Tibial artery (tissue), 4 donors: Measurements from ENCODE around the gene RELCH.

ENCODE experiments used
- DNase-seq, 2 donors: peaks; one replicate each; pipeline ENCODE4 v3.0.0-alpha.2; 2019
- H3K27ac ChIP-seq, 2 donors: fragments of 200-600 bp; sonication (generic) in 1 of 2; 1 replicate in 1 of 2; 2 replicates in 1 of 2; pipeline ENCODE4 v1.5.1; 2018 to 2019; ENCODE audit warnings: mild to moderate bottlenecking in 1 of 2
- H3K27me3 ChIP-seq, 2 donors: fragments of 200-600 bp; sonication (generic) in 1 of 2; one replicate each; pipeline versions ENCODE4 v1.5.1 to v1.6.0; 2016 to 2019
- H3K36me3 ChIP-seq, 3 donors: fragments of 200-600 bp; sonication (generic) in 2 of 3; one replicate each; pipeline ENCODE4 v1.5.1; 2016 to 2019; ENCODE audit warnings: mild to moderate bottlenecking in 2 of 3
- H3K4me1 ChIP-seq, 4 donors: fragments of 200-600 bp; sonication (generic) in 2 of 4; 1 replicate in 3 of 4; 2 replicates in 1 of 4; pipeline ENCODE4 v1.5.1; 2016 to 2019
- H3K4me3 ChIP-seq, 2 donors: fragments of 200-600 bp; sonication (generic) in 1 of 2; 1 replicate in 1 of 2; 2 replicates in 1 of 2; pipeline ENCODE4 v1.5.1; 2018 to 2019; ENCODE audit warnings: mild to moderate bottlenecking in 2 of 2
- H3K9me3 ChIP-seq, 3 donors: fragments of 200-600 bp; sonication (generic) in 1 of 3; one replicate each; pipeline ENCODE4 v1.5.1; 2016 to 2019
- intact Hi-C: fragments of 100-400 bp; cut with DNase I; formaldehyde crosslinking; loops from one replicate; pipeline ENCODE4 v1.15.0; 2023; ENCODE audit warnings: low total_unique reads
- TF ChIP-seq, protein P1 (sequence below), 2 experiments: fragments of 200-600 bp in 1 of 2; fragments of 450-650 bp in 1 of 2; IDR thresholded peaks; one replicate each; pipeline ENCODE4 v1.5.1; 2017 to 2019; ENCODE audit warnings: antibody characterized with exemption in 2 of 2, mild to moderate bottlenecking in 1 of 2, moderate library complexity in 1 of 2

The RELCH gene

DNA sequence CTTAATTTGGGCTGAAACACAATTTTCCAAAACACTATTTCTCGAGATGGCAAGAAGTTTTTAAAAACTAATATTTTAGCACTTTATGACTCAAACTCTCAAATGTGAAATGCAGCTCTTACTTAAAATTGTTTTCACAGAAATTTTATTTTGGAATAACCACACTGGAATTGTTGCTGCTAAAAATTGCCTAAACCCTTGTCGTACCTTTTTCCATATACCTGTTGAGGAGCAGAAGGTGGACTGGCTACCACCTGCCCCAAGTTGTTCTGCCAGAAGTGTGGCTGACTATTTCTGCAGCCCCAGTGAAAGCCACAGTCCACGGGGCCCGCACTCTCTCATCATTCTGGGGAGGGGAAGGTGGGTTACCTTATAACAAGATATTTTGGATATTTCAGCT, 161.4 kb downstream of the RELCH start:
- no peak for DNase-seq
- Histone ChIP-seq H3K4me1 (no peaks in the 10 kb centered on the region), H3K36me3 (no peaks in the 10 kb centered on the region), H3K4me3 (no peak overlapping the region), H3K9me3 (no peaks in the 10 kb centered on the region), H3K27ac (no peak overlapping the region), H3K27me3 (no peaks in the 10 kb centered on the region)
- intact Hi-C loops, result no loop called here
- TF ChIP-seq, protein P1, sequence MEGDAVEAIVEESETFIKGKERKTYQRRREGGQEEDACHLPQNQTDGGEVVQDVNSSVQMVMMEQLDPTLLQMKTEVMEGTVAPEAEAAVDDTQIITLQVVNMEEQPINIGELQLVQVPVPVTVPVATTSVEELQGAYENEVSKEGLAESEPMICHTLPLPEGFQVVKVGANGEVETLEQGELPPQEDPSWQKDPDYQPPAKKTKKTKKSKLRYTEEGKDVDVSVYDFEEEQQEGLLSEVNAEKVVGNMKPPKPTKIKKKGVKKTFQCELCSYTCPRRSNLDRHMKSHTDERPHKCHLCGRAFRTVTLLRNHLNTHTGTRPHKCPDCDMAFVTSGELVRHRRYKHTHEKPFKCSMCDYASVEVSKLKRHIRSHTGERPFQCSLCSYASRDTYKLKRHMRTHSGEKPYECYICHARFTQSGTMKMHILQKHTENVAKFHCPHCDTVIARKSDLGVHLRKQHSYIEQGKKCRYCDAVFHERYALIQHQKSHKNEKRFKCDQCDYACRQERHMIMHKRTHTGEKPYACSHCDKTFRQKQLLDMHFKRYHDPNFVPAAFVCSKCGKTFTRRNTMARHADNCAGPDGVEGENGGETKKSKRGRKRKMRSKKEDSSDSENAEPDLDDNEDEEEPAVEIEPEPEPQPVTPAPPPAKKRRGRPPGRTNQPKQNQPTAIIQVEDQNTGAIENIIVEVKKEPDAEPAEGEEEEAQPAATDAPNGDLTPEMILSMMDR (IDR thresholded peaks at IDR 0.05), result no peak

DNA sequence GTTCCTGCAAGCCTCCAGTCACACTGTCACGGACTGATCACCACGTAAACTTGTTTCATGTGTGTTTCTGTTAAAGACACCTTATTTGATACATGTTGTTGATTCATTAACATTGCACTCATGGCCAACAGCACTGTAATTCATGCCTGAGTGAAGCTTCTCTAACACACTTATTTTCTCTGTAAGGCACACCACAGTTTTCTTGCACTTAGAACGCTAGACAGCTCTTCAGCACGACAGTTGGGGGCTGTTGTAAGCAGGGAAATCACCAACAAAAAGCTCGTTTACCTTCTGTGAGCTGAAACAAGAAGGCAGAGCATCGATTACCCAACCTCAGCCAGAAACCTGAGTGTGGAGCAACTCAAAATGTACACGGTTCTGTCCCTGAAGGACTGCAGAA, 166.1 kb downstream of the RELCH start:
- intact Hi-C loops, result no loop called here
- TF ChIP-seq, protein P1 (IDR thresholded peaks at IDR 0.05), result no peak
- Histone ChIP-seq H3K9me3 (no peaks in the 10 kb centered on the region), H3K4me3 (no peak overlapping the region), H3K36me3 (no peaks in the 10 kb centered on the region), H3K27me3 (no peaks in the 10 kb centered on the region), H3K4me1 (no peaks in the 10 kb centered on the region), H3K27ac (no peak overlapping the region)
- no peak for DNase-seq

DNA sequence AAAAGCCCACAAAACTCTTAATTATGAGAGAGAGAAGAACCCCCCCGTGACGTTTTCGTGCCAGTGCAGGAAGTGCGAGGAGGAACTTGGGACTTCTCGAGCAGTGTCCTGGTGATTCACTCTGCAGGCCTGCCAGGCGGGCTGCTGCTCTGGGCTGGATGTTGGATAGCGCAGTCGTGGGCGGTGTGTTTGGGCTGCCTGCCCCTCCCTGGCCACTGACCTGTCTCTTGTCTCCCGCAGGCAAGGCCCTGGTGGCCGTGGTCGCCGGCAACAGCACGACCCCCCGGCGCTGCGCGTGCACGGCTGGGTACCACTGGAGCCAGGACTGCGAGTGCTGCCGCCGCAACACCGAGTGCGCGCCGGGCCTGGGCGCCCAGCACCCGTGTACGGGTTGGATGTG, 167.1 kb downstream of the RELCH start:
- TF ChIP-seq, protein P1 (IDR thresholded peaks at IDR 0.05), result no peak
- intact Hi-C loops, result no loop called here
- no peak overlapping the region for H3K4me3 ChIP-seq
- H3K9me3 ChIP-seq, result no peaks in the 10 kb centered on the region
- DNase-seq, result no peak
- H3K4me1 ChIP-seq, result no peaks in the 10 kb centered on the region
- no peaks in the 10 kb centered on the region for H3K27me3 ChIP-seq
- H3K27ac ChIP-seq, result no peak overlapping the region
- no peaks in the 10 kb centered on the region for H3K36me3 ChIP-seq

DNA sequence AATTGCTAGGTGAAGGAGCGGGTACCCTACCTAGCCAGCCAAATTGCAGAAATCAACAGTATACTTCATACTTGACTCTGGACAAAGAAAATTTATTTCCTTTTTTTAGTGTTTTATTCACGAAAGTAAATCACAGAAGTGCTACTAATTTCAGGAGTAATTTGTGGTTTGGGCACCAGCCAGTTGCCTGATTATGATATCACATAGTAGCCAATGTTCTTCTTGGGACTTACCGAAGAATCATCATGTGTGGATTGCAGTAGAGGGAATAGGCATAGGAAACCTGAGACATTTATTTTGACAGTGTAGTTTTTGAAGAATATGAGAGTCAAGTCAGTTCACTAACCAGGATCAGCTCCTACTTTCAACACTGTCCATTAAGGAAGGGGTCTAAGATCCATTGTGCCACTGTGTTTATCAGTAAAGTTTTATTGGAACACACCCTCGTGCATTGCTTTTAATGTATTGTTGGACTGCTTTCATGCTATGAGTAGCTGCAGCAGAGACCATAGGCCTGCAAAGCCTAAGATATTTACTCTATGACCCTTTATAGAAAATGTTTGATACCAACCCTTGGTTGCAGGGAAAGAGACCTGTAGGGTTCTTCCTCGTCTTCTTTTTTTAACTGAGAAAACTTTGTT, 170.1 kb downstream of the RELCH start:
- no peak overlapping the region for H3K27ac ChIP-seq
- no peak overlapping the region for H3K4me3 ChIP-seq
- no peak for DNase-seq
- intact Hi-C loops, result no loop called here
- no peaks in the 10 kb centered on the region for H3K27me3 ChIP-seq
- H3K4me1 ChIP-seq, result no peaks in the 10 kb centered on the region
- no peaks in the 10 kb centered on the region for H3K36me3 ChIP-seq
- H3K9me3 ChIP-seq, result no peaks in the 10 kb centered on the region
- TF ChIP-seq, protein P1 (IDR thresholded peaks at IDR 0.05), result no peak
